Erythroblast (primary cell): Measurements from ENCODE around the gene GPD1.

Experiments used
- GATA1 ChIP-seq: IDR thresholded peaks from 2 replicates; pipeline ENCODE4 v1.6.1; 2011; ENCODE audit warnings: low read depth, mild to moderate bottlenecking, control low read depth, low read length, moderate library complexity
- POLR2A ChIP-seq: IDR thresholded peaks from 2 replicates; pipeline ENCODE4 v1.6.1; 2011; ENCODE audit warnings: mild to moderate bottlenecking, low read length

DNA sequence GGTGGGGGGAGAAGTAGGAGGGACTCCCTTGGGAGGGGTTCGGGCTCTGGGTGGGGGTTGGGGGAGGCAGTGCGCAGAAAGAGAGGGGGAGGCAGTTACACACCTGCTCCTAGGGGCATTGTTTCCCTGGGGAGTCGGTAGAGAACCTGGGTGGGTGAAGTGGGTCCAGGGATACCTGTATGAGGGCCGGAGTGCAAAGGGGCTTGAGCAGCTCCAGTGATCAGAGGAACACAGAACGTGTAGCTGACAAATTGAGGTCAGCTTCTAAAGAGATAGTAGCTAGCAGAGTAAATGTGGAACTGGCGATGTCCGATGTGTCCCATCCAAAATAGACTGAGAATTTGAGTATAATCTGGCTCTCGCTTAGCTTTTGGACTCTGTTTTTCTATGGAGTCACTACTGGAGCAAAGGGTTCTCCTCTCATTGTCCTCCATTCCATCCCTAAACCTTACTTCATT lies 18.2 kb upstream of the GPD1 start:
- TF ChIP-seq POLR2A (no peak), GATA1 (no peak)
